ENCODE results near the gene GRIK1.

- TF ChIP-seq, protein P1, sequence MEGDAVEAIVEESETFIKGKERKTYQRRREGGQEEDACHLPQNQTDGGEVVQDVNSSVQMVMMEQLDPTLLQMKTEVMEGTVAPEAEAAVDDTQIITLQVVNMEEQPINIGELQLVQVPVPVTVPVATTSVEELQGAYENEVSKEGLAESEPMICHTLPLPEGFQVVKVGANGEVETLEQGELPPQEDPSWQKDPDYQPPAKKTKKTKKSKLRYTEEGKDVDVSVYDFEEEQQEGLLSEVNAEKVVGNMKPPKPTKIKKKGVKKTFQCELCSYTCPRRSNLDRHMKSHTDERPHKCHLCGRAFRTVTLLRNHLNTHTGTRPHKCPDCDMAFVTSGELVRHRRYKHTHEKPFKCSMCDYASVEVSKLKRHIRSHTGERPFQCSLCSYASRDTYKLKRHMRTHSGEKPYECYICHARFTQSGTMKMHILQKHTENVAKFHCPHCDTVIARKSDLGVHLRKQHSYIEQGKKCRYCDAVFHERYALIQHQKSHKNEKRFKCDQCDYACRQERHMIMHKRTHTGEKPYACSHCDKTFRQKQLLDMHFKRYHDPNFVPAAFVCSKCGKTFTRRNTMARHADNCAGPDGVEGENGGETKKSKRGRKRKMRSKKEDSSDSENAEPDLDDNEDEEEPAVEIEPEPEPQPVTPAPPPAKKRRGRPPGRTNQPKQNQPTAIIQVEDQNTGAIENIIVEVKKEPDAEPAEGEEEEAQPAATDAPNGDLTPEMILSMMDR (IDR thresholded peaks at IDR 0.05; ENCODE audit: poor library complexity, severe bottlenecking) = no peak
- no peak for TF ChIP-seq POLR2AphosphoS5 (IDR thresholded peaks at IDR 0.05)
- no peak for TF ChIP-seq EP300 (conservative IDR thresholded peaks at IDR 0.05; ENCODE audit: poor library complexity, severe bottlenecking)
- no peak for TF ChIP-seq TAF1 (IDR thresholded peaks at IDR 0.05; ENCODE audit: low read depth)
Observed at GRCh38 chr21:29788752-29789151, 151.0 kb downstream of the GRIK1 start.
